ENCODE data around the gene TULP4. TPM values are rescaled to one million over a fixed set of nuclear protein-coding genes. Genes with fewer than 3 reads are reported as not detected.

TULP4 gene
- polyA plus RNA-seq, 3 donors, result 6.5 to 10.6 (median 7.9) TPM

GRCh38 chr6:158471339-158471738, 159.1 kb downstream of the TULP4 start:
- H3K36me3 Mint-ChIP-seq, result peaks cover 41 to 49% of the 10 kb centered on the region in 2 donors
- peaks cover 0 to 3% (median 1%) of the 10 kb centered on the region in 7 donors for H3K9me3 Mint-ChIP-seq
- Histone ChIP-seq H3K9ac (ENCODE audit: insufficient read depth, low read length, poor library complexity, severe bottlenecking) (no peak overlapping the region), H3K36me3 (replicated peaks in 1 of 2; ENCODE audit: control insufficient read depth in 1 of 2, insufficient read depth in 2 of 2, low read length in 2 of 2) (peaks cover 8 to 19% of the 10 kb centered on the region in 2 donors), H3K9me3 (replicated peaks in 1 of 2; ENCODE audit: control insufficient read depth in 1 of 2, insufficient read depth in 1 of 2, low read length in 2 of 2) (no peaks in the 10 kb centered on the region), H3K27me3 (ENCODE audit: control insufficient read depth in 2 of 2, insufficient read depth in 2 of 2, low read length in 2 of 2) (no peaks in the 10 kb centered on the region), H4K20me1 (ENCODE audit: insufficient read depth, low read length) (no peaks in the 10 kb centered on the region), H3K4me1 (ENCODE audit: control insufficient read depth in 1 of 2, insufficient read depth in 2 of 2, low read length in 2 of 2) (no peaks in the 10 kb centered on the region), H3K27ac (ENCODE audit: low read depth in 1 of 2, low read length in 2 of 2) (no peak overlapping the region), H3K4me3 (replicated peaks in 1 of 3; ENCODE audit: low read depth in 2 of 3, low read length in 3 of 3) (no peak overlapping the region), H3K79me2 (ENCODE audit: insufficient read depth, low read length) (no peaks in the 10 kb centered on the region), H3K4me2 (replicated peaks; ENCODE audit: extremely low read depth, low read length, poor library complexity, severe bottlenecking) (no peak overlapping the region), H2AFZ (ENCODE audit: insufficient read depth, low read depth, low read length, poor library complexity, severe bottlenecking) (no peak overlapping the region)
- peaks cover 10% of the 10 kb centered on the region for H3K4me1 Mint-ChIP-seq
- no peak overlapping the region for H3K4me3 Mint-ChIP-seq
- TF ChIP-seq CTCF (IDR thresholded peaks at IDR 0.05), result no peak
- 62% methylated on average over 3 of the region's 3 CpGs for WGBS (ENCODE audit: insufficient coverage)
- peaks cover 0 to 5% (median 5%) of the 10 kb centered on the region in 3 donors for H3K27me3 Mint-ChIP-seq (ENCODE audit: low read depth in 3 of 3)
- H3K27ac Mint-ChIP-seq, result peak overlapping the region in 1 of 7 donors; percentile 1
- peak in 1 of 3 donors; percentile 14 for DNase-seq
- intact Hi-C loops (cut with micrococcal nuclease), result no loop called here

GRCh38 chr6:158472447-158472846, 160.2 kb downstream of the TULP4 start:
- H3K4me3 Mint-ChIP-seq, result no peak overlapping the region
- 100% methylated on average over 1 of the region's 5 CpGs for WGBS (ENCODE audit: insufficient coverage)

More at GRCh38 chr6:158472447-158472846, 160.2 kb downstream of the TULP4 start:
- no peak overlapping the region for H3K27ac Mint-ChIP-seq
- peaks cover 10% of the 10 kb centered on the region for H3K4me1 Mint-ChIP-seq
- Histone ChIP-seq H3K9me3 (replicated peaks in 1 of 2; ENCODE audit: control insufficient read depth in 1 of 2, insufficient read depth in 1 of 2, low read length in 2 of 2) (no peaks in the 10 kb centered on the region), H3K4me3 (replicated peaks in 1 of 3; ENCODE audit: low read depth in 2 of 3, low read length in 3 of 3) (no peak overlapping the region), H3K27me3 (ENCODE audit: control insufficient read depth in 2 of 2, insufficient read depth in 2 of 2, low read length in 2 of 2) (no peaks in the 10 kb centered on the region), H3K9ac (ENCODE audit: insufficient read depth, low read length, poor library complexity, severe bottlenecking) (no peak overlapping the region), H3K79me2 (ENCODE audit: insufficient read depth, low read length) (no peaks in the 10 kb centered on the region), H4K20me1 (ENCODE audit: insufficient read depth, low read length) (no peaks in the 10 kb centered on the region), H3K27ac (ENCODE audit: low read depth in 1 of 2, low read length in 2 of 2) (no peak overlapping the region), H3K36me3 (replicated peaks in 1 of 2; ENCODE audit: control insufficient read depth in 1 of 2, insufficient read depth in 2 of 2, low read length in 2 of 2) (peaks cover 7 to 11% of the 10 kb centered on the region in 2 donors), H3K4me1 (ENCODE audit: control insufficient read depth in 1 of 2, insufficient read depth in 2 of 2, low read length in 2 of 2) (no peaks in the 10 kb centered on the region), H3K4me2 (replicated peaks; ENCODE audit: extremely low read depth, low read length, poor library complexity, severe bottlenecking) (no peak overlapping the region), H2AFZ (ENCODE audit: insufficient read depth, low read depth, low read length, poor library complexity, severe bottlenecking) (no peak overlapping the region)
- peaks cover 0 to 2% (median 0%) of the 10 kb centered on the region in 7 donors for H3K9me3 Mint-ChIP-seq
- H3K27me3 Mint-ChIP-seq (ENCODE audit: low read depth in 3 of 3), result peaks cover 0 to 5% (median 2%) of the 10 kb centered on the region in 3 donors
- intact Hi-C loops (cut with micrococcal nuclease), result no loop called here
- DNase-seq, result no peak
- H3K36me3 Mint-ChIP-seq, result peaks cover 36 to 43% of the 10 kb centered on the region in 2 donors
- no peak for TF ChIP-seq CTCF (IDR thresholded peaks at IDR 0.05)
